Measurements from ENCODE around the gene PROS1.

DNA sequence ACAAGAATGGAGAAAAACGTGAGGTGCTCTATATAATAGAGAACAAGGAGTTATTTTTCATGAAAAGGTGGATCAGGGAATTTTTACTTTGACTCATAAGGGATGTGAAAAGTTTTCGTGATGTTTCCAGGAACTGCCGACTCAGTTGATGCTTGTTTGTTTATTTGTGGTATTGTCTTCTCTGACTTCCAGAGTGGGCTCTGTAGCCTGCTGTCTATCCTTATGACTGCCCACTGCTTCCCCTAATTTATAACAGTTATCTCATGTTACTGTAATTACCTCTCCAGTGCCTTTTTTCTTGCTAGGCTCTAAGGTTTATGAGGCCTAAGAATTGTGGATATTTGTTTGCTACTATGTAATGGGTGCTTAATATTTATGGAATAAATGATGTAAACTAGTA lies 18.5 kb upstream of the PROS1 start:
- TF ChIP-seq, protein P1, sequence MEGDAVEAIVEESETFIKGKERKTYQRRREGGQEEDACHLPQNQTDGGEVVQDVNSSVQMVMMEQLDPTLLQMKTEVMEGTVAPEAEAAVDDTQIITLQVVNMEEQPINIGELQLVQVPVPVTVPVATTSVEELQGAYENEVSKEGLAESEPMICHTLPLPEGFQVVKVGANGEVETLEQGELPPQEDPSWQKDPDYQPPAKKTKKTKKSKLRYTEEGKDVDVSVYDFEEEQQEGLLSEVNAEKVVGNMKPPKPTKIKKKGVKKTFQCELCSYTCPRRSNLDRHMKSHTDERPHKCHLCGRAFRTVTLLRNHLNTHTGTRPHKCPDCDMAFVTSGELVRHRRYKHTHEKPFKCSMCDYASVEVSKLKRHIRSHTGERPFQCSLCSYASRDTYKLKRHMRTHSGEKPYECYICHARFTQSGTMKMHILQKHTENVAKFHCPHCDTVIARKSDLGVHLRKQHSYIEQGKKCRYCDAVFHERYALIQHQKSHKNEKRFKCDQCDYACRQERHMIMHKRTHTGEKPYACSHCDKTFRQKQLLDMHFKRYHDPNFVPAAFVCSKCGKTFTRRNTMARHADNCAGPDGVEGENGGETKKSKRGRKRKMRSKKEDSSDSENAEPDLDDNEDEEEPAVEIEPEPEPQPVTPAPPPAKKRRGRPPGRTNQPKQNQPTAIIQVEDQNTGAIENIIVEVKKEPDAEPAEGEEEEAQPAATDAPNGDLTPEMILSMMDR (IDR thresholded peaks at IDR 0.05), result no peak
- no peak for TF ChIP-seq POLR2A (IDR thresholded peaks at IDR 0.05)

All from heart left ventricle (tissue), 13 donors.